ENCODE measurements around the gene PPP4R3B.

DNA sequence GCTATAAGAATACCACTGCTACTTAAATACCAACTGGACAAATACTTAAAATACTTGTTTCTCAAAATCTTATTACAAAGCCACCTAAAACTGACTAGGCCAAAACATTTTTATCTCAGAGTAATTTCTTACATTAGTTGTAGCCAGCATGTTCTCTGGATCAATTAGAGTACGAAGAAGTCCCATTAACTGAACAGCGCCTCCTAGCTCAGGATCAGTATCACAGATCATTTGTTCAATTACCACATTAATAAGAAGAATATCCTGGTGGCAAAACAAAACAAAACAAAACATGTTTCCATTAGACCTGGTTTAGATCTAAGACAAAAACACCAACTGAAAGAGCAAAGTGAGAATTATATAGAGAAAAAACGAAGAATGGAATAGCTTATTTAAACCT is 36.0 kb downstream of the PPP4R3B start:
- TF ChIP-seq, protein P1, sequence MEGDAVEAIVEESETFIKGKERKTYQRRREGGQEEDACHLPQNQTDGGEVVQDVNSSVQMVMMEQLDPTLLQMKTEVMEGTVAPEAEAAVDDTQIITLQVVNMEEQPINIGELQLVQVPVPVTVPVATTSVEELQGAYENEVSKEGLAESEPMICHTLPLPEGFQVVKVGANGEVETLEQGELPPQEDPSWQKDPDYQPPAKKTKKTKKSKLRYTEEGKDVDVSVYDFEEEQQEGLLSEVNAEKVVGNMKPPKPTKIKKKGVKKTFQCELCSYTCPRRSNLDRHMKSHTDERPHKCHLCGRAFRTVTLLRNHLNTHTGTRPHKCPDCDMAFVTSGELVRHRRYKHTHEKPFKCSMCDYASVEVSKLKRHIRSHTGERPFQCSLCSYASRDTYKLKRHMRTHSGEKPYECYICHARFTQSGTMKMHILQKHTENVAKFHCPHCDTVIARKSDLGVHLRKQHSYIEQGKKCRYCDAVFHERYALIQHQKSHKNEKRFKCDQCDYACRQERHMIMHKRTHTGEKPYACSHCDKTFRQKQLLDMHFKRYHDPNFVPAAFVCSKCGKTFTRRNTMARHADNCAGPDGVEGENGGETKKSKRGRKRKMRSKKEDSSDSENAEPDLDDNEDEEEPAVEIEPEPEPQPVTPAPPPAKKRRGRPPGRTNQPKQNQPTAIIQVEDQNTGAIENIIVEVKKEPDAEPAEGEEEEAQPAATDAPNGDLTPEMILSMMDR (IDR thresholded peaks at IDR 0.05), result no peak
- no peak for TF ChIP-seq POLR2A (IDR thresholded peaks at IDR 0.05)
